Epithelial cell of prostate (primary cell): ENCODE results near the gene GPR37L1.
"Not testable (repeated sequence)": the region's sequence is repeated elsewhere in the genome, so short reads cannot be mapped to it uniquely, and the experiment has no call there.

Experiments used
- DNase-seq: peaks from one replicate; pipeline ENCODE4 v3.0.0-alpha.2; 2011; ENCODE audit warnings: low read depth, low spot score
- H3K27ac ChIP-seq: fragments of 450-650 bp; 2 replicates; pipeline ENCODE4 v1.5.1; 2017; ENCODE audit warnings: mild to moderate bottlenecking

GPR37L1 gene

GRCh38 chr1:202131956-202132821 lies 9.5 kb downstream of the GPR37L1 start:
- H3K27ac ChIP-seq = peak overlapping the region; percentile 19
- DNase-seq = no peak

DNA sequence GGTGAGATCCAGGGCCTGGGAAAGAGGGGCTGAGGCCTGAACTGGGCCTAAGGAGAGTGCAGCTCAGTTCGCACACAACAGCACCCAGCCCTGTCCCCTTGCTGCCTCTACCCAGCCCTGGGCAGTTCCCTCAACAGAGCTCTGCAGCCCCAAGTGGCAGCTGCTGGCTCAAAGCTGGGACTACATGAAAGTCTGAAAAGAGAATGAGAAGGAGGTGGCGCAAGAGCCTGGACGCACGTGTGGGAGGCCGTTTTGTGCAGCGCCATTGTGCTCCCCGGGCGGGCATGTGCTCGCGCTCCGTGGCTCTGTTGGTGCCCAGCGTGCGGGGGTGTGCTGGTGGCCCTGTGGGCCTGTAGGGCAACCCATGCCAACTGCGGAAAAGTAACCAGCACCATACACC lies 10.3 kb downstream of the GPR37L1 start:
- peak overlapping the region; percentile 19 for H3K27ac ChIP-seq
- no peak for DNase-seq

DNA sequence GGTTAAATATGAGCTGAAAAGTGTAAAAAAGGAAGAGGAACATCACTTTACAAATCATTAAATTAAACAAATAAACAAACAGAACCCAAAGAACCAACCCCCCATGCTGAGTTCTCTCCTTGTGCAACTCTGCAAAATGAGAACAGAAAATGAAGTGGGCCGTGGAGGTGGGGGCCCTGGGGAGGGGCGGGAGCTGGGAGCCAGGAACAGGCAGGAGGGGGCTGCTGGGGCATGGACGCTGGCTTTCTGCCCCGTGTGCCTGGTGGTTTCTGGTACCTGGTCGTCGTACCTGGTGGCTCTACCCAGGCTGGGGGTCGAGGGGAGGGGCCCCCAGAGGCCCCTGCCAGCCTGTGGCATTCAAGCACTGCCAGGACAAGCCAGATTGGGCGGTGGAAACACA lies 10.8 kb downstream of the GPR37L1 start:
- DNase-seq = no peak
- no peak overlapping the region for H3K27ac ChIP-seq

DNA sequence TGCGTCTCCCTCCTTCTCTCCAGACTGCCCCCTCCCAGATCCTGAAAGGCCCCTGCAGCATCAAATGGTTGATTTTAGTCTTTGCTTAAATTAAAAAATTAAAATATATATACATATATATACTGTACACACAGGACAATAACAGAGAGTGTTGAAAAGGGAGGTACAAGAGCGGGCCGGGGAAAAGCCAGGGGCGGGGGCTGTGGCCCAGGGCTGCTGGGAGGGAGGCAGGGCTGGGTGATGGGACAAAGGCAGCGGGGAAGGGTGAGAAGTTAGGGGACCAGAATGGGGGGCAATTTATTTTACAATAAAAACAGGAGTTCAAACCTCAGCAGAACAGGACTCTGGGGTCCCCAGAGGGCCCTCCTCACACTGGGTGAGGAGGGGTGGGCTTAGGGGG lies 11.3 kb downstream of the GPR37L1 start:
- H3K27ac ChIP-seq = no peak overlapping the region

GRCh38 chr1:202134645-202135172 lies 12.0 kb downstream of the GPR37L1 start:
- DNase-seq = no peak
- H3K27ac ChIP-seq = no peak overlapping the region

More for the DNA sequence above, 11.3 kb downstream of the GPR37L1 start:
- DNase-seq = no peak

DNA sequence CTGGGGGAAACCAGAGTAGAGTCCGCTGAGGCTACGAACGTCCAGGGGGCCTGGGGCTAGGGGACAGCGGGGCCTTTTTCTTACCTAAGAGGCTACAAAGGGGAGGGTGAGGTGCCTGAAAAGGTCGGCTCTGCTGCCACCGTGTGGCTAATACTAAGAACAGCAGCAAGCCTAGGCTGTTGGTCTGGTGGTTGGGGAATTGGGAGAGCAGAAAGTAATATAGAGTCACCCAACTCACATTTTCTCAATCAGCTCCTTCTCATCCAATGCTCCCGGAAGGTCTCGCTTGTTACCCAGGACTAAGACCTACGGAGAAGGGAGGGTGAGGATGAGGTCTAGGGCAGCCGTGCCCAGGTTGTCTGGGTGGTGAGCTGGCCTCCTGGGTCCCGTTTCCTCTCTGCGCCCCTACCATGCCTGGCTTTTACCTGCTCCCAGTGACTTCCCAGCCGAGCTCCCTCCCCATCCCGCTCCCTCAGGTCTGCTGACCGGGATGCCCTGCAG lies 12.6 kb downstream of the GPR37L1 start:
- no peak overlapping the region for H3K27ac ChIP-seq
- DNase-seq = no peak

DNA sequence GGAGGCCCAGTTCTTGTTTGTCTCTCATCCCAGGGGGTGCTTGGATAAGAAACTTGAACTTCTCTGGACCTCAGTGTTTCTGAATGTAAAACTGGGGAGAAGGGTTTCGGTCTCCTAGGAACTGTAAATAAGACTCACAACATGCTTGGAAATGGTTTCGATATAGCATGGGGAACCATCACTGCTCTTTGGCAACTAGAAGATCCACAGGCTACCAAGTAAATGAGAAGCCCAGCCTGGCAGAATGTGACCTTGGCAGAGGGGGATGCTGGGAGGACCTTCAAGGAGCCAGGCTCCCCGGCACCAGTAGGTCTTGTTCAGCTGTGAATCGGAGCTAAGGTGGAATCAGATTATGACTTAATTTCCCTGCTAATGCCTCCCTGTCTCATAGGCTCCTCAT lies 18.1 kb downstream of the GPR37L1 start:
- no peak overlapping the region for H3K27ac ChIP-seq
- DNase-seq = no peak

DNA sequence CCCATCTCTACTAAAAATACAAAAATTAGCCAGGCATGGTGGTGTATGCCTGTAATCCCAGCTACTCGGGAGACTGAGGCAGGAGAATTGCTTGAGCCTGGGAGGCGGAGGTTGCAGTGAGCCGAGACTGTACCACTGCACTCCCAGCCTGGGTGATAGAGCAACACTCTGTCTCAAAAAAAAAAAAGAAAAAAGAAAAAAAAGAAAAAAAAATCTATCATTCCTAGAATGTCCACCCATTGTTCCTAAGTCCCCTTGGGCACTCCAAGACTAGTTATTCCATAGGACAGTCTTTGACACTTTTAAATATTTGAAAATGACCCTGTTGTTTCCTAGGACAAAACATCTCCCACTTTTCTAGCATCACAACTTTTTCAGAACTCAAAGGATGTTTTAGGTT lies 18.8 kb downstream of the GPR37L1 start:
- not testable (repeated sequence) for DNase-seq, H3K27ac ChIP-seq

DNA sequence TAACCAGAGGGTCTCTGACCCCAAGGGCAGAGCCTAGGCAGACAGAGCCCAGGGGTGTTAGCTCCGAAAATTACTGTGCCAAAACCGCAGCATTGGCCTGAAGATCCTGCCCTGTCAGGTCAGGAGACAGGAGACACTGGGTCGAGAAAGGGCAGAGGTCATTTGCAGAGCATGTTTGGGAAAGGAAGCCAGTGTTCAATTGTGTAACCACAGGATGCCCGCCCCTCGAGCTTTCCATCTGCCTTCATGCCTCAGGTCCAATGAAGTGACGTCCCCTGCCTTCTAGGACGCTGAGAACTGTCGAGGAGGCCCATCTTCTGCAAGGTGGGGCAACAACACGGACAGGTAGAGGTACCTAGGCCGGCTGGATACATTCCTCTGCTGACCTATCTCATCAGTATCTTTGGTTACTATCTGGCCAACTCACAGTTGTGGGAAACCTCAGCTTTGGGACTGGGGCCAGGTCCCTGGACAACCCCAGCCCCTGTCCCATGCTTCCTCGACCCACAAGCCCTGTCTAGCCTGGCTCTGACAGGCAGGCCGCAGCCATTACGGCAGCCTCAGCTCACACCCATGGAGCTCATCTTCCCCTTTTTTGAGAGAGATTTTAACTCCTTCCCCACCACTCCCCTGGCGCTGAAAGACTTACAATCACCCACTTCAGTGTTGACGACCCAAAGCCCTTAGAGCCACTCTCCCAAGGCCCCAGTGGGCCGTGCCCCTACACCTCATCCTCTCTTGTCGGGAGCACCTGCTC lies 20.5 kb downstream of the GPR37L1 start:
- no peak for DNase-seq
- peak overlapping the region; percentile 67 for H3K27ac ChIP-seq

- no peak for DNase-seq
Measured at GRCh38 chr1:202143768-202144401, 21.2 kb downstream of the GPR37L1 start.

DNA sequence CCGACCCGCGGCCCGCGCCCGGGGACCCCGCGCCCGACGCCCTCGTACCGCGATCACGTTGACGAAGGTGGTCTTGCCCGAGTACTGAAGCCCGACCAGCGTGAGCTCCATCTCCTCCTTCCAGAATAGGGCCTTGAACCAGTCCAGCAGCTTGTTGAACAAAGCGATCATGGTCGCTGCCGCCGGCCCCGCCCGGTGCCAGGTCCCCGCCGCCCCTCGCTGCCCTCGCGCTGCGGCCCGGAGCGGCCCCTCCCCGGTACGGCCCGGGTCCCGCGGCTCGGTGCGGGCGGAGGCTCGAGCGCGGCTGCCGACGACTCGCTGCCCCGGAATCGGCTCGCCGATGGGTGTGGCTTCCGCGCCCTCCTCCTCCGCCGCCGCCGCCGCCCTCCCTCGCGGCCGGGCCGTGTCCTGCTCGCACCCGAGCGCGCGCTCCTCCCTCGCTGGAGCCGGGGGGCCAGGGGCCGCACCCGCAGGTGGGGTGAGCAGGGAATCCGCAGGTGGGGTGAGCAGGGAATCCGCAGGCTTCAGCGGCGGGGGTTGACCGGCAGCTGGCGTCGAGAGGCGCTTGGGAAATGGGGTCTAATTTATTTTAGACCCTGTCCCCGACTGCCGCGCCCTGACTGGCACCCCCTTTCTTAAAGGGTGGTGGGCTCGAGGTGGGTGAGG lies 21.8 kb downstream of the GPR37L1 start, which contains the start of gene ARL8A:
ARL8A (minus strand) TSS at position 336 of the 666 bp plus-strand sequence; CDS start at position 171, 165 bp downstream.
- H3K27ac ChIP-seq = peak within 1 kb of the TSS; percentile 67
- DNase-seq = no peak

More at GRCh38 chr1:202143768-202144401, 21.2 kb downstream of the GPR37L1 start:
- H3K27ac ChIP-seq = peak overlapping the region; percentile 67

- DNase-seq = no peak
- peak overlapping the region; percentile 67 for H3K27ac ChIP-seq
Measured at GRCh38 chr1:202145068-202145743, 22.5 kb downstream of the GPR37L1 start.

GRCh38 chr1:202145744-202146140 lies 23.0 kb downstream of the GPR37L1 start:
- not testable (repeated sequence) for DNase-seq, H3K27ac ChIP-seq

DNA sequence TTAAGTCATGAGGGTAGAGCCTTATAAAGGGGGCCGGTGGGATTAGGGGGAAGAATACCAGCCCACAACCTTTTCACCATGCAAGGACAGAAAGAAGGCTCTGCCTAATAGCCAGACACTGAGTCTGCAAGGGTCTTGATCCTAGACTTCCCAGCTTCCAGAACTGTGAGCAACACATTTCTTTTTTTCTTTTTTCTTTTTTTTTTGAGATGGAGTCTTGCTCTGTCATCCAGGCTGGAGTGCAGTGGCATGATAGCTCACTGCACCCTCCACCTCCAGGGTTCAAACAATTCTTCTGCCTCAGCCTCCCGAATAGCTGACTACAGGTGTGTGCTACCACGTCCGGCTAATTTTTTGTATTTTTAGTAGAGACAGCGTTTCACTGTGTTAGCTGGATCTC lies 23.6 kb downstream of the GPR37L1 start:
- no peak for DNase-seq
- H3K27ac ChIP-seq = no peak overlapping the region

DNA sequence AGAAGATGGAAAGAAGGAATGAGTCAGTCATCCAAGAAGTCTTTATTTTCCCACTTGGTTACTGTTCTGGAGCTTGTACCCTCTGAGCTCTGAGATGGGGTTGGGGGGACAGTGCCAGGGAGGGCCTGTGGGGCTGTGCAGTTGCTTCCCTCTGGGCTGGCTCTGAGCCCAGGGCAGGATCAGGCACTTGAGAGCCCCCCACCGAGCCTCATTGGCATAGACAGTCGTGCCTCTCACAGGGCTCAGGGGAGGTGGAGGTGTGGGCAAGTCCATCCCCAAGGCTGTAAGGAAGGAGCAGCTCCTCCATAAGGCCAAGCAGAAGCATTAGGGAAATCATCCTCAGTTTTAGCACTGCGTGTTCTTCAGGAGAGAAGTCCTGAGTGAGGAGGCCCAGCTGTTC lies 24.3 kb downstream of the GPR37L1 start:
- H3K27ac ChIP-seq = no peak overlapping the region

DNA sequence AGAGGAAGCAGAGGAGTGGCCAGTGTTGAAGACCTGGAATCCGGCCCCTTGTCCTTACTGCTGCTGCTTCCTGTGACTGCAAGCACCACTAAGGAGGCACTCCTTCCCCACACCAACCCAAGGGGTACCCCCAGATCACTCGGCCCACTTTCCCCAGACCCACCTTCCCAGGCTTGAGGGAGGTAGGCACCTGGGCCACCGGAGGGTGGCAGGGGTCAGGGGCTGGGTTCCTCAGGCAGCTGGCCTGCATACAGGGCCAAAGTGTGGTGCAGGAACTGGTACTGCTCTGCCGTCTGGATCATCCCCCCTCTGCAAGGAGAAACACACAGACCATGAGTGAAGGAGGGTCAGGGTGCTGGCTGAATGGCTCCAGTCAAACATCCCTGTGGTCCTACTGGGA lies 25.7 kb downstream of the GPR37L1 start:
- DNase-seq = no peak
- no peak overlapping the region for H3K27ac ChIP-seq

More for the DNA sequence above, 24.3 kb downstream of the GPR37L1 start:
- no peak for DNase-seq

DNA sequence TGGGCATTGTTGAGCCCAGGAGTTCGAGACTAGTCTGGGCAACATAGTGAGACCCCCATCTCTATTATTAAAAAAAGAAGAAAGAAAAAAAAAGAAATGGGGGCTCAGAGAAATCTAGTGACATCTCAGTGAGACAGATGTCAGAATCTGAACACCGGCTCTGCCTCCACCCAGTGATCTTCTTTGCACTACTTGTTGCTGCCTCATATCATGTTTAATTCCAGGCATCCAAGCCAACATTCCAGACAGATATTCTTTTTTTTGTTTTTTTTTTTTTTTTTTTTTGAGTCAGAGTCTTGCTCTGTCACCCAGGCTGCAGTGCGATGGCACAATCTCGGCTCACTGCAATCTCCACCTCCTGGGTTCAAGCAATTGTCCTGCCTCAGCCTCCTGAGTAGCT lies 26.8 kb downstream of the GPR37L1 start:
- no peak for DNase-seq
- H3K27ac ChIP-seq = no peak overlapping the region

DNA sequence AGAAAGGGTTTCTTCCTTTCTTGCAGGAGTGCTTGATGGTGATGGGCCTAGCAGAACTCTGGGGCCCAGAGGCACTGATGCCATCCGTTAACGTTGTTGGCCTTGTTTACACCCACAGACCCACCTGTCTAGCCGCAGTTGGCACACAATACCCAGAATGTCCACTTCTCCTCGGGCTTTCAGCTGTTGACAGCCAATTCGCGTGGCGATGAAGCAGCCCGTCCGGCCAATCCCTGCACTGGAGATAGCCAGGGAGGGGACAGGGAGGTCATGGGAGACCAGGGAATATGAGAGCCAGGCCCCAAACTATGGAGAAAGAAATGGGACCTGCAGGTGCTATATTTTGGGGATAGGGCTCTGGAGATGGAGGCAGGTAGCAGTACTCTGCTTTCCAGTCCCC lies 27.5 kb downstream of the GPR37L1 start:
- DNase-seq = no peak
- no peak overlapping the region for H3K27ac ChIP-seq

GRCh38 chr1:202150602-202151001 lies 27.9 kb downstream of the GPR37L1 start:
- no peak for DNase-seq
- no peak overlapping the region for H3K27ac ChIP-seq
